ENCODE data around the gene RARRES1.

Gene RARRES1, protein sequence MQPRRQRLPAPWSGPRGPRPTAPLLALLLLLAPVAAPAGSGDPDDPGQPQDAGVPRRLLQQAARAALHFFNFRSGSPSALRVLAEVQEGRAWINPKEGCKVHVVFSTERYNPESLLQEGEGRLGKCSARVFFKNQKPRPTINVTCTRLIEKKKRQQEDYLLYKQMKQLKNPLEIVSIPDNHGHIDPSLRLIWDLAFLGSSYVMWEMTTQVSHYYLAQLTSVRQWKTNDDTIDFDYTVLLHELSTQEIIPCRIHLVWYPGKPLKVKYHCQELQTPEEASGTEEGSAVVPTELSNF

DNA sequence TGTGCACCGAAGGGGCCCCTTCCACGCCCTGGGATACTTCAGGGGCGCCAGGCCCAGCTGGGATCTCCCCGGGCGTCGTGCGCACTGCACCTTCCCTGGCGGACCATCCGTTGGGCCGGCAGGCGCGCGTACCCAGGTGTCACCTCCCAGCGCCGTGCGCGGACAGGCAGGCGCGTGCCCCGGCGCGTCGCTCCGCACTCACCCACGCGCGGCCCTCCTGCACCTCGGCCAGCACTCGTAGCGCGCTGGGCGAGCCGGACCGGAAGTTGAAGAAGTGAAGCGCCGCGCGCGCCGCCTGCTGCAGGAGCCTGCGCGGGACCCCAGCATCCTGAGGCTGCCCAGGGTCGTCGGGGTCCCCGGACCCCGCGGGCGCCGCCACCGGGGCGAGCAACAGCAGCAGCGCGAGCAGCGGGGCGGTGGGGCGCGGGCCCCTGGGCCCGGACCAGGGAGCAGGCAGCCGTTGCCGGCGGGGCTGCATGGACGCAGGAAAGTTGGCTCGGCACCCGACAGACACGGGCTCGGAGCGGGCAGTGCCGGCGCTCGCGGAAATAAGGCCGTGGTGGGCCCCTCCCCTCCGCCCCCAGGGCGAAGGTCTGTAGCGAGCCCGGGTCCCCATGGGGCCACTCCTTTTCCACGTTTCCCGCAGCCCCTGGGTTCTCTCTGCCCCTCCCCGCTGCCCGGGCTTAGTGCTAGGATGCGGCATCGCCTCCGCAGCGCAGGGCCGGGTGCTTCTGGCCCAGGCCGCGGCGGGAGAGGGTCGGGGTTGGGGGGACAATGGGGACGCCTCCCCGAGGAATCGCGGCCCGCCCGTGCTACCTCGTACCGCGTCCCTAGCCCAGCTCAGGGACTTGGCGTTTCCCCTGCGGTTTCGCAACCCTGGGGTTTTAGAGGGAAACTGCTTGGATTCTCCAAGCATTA lies at the start of gene RARRES1:
TSS of gene RARRES1 (minus strand) at position 520 of the 918 bp plus-strand sequence. CDS start at position 478, 42 bp downstream.
- DNase-seq (ENCODE audit: low spot score), result no peak

DNA sequence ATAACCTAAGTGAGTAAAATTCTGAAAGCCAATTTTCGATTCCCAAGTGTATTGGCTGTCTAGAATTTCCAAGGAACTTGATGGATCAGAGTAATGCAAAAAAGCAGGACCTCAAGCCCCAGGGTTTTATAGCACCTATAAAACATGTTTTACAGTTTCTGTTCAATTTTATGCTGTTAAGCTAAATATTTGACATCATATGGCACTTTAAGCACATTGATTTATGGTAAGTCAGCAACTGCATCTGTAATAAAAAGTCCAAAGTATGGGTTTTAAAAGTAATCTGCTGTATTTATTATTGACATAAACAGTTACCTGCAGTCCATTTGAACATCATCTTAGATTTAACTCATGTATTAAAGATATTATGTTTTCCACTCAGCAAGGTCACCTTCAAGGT lies 49.6 kb upstream of the RARRES1 start:
- DNase-seq (ENCODE audit: low spot score), result no peak

DNA sequence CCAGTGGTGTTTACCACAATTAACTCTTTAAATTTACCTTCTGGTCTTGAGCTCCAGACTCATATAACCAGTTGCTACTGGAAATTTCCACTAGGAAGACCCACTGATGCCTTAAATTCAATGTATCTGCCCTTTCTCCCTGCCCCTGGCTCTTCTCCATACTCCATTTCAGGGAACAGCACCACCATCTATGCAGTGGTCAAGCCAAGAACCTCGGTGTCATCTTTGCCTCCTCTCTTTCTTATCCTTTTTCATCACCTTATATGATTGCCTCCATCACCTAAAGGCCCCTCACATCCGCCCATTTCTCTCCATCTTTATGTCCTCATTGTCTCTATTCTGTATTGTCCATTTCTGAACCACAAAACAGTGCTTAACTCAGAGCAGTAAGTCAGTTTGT lies 48.9 kb upstream of the RARRES1 start:
- no peak for DNase-seq (ENCODE audit: low spot score)

DNA sequence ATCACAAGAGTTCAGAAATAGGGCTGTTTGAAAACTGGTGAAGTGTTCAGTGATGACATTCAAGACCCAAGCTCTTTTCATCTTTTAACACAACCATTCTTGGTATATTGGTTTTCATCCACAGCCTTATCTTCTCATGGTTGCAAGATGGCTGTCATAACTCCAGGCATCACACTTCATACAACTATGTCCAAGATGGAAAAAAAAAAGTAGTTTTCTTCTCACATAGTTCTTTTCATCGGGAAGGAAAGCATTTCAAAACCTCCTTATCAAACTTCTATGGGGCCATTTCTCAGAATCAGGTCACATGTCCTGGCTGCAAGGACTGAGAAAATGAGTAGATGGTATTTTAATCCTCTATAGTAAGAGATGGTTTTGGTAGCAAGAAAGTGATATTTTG lies 48.5 kb upstream of the RARRES1 start:
- DNase-seq (ENCODE audit: low spot score), result no peak

DNA sequence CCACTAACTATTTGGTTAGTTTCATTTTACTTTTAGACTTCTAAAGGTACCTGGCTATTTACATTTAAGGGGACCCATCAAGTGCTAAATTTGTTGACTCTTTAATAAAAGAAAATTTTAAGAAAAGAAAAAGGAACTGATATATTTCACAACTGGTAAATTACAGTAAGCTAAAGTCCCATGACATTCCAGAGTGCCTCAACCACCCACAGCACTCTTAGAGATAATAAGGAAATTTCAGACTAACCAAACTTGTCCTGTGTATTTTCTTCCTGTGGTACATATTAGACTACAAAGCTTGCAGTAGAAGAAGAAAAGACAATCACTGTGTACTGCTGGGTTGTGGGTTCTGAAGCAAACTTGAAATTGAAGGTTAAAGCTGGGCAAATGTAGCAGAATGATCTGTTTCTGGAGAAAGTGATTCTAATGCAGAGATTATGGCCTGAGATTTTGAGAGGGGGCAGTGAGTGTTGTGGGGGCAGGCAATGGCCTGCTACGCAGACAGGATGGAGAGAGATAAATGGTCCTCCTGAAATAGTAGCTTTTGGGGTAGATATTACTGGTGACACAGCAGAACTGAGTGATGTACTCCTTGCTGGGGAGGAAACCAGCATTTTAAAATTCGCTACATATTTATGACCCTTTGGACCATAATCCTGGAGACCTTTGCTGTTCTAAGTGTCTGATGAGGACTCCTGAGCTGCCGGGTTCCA lies 45.1 kb upstream of the RARRES1 start:
- no peak for DNase-seq (ENCODE audit: low spot score)

DNA sequence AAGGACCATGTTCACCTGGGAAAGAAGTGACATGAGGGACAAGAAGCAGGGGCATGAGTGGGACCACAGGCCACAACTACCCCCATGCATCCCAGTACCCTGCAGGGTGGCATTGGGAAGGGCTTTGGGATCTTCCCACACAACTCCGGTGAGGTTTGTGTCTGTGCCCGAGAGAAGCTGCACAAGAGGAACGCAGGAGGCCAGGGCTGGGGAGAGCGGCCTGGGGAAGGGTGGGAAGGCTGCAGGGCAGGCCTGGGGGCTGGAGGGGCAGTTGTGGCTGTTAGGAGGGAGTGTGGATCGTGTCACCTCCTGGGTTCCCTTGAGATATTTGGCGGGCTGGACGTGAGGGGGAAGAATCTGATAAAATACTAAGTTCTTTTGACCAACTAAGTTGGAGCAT lies 44.3 kb upstream of the RARRES1 start:
- DNase-seq (ENCODE audit: low spot score), result no peak

DNA sequence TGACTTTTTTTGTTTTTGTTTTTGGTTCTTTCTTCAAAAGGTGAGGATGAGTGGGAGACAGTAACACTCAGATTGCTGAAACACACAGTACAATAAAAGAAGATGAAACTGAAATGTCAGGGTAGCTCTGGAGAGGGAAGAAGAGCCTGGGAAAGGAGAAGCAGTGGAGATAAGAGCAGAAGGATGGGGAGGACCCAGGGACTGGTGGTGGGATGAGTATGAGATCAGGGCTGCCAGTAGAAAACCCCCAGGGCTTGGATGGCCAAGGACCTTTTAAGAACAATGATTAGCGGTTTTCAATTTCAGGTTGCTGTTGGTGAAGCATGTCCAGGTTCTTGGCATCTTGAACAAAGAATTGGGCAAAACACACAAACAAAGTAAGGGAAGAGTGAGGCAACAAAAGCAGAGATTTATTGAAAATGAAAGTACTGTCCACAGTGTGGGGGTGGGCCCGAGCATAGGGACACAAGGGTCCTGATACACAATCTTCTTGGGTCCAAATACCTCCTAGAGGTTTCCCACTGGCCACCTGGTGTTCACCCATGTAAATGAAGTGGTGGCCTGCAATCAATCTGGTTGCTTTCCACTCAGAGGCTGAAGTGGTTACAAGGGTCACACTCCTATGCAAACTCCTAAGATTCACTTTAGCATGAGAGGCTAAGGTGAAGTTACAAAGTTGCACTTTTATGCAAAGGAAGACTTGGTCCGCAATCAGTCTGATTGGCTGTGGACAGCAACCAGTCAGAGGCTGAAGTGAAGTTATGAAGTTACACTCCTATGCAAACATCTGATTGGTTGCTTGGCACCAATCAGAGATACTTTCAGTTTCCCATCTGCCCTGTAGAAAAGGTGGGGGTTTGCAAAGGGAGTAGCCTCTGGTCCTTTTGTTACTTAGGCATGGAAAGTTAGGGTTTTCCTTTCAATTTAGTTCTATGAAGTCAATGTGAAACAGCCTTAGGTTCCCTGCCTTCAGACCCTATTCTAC lies 43.5 kb upstream of the RARRES1 start:
- no peak for DNase-seq (ENCODE audit: low spot score)

DNA sequence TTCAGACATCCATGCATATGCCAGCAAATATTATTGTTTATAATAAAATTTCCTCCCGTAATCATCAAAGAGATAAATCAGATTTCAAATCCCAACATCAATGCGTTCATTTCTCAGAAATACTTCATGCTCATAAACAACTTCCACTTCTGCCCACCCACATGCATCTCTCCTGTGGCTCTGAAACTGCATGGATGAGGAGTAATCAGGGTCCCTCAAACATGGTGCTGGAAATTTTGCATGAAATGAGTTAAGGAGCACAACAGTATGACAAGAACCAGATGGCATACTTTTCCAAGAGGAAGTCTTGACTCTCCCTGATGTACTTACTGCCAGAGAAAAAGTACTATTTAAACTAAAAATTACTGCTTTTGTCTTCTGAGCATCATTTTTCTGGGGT lies 42.7 kb upstream of the RARRES1 start:
- DNase-seq (ENCODE audit: low spot score), result no peak

DNA sequence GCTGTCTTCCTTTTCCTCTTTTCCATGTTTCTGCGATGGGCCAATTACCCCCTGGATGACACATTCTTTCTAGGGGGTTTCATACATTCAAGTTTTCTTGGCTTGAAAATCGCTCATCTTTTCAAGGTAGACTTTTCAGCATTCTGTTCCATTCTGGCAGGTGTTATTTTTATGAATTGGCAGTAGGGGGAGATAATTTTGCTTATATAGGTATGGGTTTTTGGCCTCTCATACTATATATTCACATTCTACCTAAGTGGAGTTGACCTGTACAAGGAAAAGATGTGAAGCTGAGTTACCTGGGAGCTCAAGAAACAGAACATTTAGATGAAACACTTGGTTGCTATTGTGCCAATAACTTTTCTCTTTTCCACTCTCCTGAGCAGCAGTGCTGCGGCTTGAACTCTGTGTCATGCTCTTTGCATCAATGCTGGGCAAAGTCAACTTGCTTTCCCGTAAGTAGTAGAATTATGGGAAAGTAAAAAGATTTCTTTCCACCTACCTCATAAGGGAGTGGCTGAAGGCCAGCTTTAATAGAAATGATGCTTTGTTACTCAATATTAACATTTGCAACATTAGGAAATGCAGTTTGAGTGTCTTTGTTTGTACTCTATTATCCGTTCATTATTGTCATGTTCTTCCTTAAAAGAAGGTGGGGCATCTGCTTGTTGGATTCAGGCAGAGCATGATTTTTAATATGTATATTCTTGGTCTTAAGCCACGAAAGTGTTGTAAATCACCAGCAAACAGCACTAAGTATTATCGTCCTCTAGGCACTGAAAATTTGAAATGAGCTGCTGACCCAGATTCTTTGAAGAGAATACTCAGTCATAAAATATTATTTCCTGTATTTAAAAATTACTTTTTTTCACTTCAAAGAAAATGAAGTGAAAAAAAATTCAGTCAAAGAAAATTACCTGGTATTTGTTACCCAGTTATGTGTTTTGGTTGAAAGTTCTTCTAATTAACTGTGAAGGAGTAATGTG lies 41.9 kb upstream of the RARRES1 start:
- no peak for DNase-seq (ENCODE audit: low spot score)

DNA sequence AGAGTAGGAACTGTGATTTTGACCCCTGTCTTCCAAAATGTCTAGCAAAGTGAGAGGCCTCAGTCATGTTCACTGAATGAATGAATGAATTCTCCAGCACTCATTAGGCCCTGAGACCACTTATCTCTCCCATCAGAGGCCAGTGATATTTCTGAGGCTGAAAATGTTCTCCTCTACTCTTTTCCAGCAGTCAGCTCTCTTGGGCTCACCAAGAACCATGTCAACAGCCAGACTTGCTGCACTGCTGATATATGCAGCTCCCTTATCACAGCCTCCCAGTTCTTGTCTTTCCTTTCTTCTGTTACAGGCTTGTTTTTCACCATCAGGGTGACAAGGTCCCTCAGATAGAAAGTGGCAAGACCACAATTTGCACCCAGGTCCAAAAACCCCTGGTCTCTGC lies 40.9 kb upstream of the RARRES1 start:
- no peak for DNase-seq (ENCODE audit: low spot score)

DNA sequence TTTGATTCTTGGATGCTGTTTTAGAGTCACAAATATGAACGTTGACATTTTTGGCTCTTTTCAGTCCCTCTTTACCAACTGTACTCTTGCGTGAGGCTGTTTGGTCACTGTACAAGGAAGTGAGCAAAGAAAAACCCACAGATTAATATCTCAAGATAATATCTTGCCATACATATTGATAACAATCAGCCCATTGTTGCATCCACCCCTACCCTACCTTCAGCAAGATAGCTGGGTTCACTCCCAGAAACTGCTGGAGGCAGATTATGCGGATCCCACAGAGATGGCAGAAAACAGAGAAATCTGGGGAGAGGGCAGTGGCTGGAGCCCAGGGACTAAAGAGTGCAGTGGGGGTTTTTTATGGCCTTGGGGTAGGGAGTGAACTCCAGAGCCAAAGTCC lies 39.7 kb upstream of the RARRES1 start:
- DNase-seq (ENCODE audit: low spot score), result no peak

DNA sequence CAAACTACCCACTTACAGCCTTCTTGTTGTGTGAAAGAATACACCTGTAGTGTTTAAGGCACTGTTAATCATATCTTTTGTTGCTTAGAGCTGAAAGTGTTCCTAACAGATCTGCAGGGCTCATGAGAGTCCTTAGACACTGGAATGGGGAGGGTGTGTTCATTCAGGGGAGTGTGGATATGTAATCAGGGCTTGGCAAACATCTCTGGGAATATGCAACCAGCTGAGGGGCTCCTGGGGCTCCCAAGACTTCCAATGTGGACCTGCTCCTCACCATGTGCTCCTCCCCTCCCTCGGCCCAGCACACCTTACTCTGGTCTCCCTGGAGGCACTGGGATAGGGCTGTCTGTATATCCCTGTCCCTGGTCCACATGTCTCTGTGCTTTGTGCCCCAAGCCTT lies 39.3 kb upstream of the RARRES1 start:
- no peak for DNase-seq (ENCODE audit: low spot score)

DNA sequence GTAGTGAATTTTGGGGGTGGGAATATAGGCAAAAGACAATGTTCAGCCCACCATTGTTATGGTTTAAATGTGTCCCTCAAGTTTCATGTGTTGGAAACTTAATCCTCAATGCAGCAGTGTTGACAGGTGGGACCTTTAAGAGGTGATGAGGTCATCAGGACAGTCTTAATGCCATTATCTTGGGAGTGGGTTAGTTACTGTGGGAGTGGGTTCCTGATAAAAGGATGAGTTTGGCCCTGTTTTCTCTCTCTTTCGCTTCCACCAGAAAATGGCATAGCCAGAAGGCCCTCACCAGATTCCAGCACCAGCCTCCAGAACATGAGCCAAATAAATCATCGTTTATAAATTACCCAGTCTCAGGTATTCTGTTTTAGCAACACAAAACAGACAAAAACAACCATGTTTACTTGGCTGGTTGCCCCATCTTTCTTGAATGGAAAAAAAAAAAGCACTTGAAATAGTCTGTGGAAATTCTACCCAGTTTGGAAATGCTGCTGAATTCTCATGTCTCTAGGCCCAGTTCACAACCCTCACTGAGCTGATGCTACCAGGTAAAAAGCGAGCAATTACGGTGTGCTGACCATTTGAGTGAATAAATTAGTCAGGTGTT lies 38.6 kb upstream of the RARRES1 start:
- DNase-seq (ENCODE audit: low spot score), result no peak

DNA sequence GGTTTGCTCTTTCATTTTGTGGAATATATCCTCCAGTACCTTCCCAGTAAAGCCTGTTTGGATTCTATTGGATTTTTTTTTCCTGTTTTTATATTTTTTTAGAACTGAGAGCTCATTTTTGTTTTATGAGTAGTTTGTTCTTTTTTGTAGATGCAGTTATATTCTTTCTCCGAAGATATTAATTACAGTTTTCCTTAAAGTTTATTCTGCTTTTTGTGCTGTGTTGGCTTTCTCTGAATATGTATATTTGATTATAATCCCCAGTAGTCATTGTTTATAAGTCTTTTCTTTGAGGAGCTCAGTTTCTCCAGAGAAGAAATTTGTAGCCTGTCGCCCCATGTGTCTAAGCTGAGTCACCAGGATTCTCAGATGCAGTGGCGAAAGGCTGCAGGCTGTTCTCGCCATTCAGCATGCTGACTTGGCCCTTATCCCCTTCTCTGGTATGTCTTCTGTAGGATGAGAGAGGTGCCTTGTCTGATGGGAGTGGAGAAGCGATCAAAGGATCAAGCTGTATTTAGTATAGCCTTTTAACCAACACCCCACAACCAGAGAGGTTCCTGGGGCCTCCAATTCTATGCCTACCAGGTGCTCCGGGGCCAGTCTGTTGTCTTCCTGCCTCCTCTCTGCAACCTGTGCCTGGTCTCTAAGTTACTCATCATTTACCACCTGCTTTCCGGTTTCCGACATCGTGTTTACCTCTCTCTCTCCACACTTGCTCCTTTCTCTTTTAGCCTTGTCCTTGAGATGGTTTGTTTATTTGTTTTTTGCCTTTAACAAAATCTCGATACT lies 37.9 kb upstream of the RARRES1 start:
- no peak for DNase-seq (ENCODE audit: low spot score)

DNA sequence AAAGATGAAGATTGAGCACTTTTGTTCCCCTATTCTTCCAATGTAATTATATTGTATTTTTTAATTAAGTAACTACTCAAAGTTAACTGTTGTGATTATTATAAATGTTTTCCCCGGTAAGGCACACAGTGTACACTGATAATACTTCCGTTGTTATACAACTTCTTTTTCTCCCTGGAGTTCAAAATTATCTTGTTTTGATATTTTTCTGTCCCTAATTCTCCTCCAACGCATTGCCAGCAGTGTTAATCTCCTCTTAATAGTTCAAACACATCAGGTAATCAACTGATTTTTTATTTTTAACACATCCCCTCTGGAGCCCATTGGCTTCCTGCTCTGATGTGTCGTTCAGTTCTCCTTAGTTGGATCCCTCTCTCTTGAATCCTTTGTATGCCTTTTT lies 37.3 kb upstream of the RARRES1 start:
- DNase-seq (ENCODE audit: low spot score), result no peak

DNA sequence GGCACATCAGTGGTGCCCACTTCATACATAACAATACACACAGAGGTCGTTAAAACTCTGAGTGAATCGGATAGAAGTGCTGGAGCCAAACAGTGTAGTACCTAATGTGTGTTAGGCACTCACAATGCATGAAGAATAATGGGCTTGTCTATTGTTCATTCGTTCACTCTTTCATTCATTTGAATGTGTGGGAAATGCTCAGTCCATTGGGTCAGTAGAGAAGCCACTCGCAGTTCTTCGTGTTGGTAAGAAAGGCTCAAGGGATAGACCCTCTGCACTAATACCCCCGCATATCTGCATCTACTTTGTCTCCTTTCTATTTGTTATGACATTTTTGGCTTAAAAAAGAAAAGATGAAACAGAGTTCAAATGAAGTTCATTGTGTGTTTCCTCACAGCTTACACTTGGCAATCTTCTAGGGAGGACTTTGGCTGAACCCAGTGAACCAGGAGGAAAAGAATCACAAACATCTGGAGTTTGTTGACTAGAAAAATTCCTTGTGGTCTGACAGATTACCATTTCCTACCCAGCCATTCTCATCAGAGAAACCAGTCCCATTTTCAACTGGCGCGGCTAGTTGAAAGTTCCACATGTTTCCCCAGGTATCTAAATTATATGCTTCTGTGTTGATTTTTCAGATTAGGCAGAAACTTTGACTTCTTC lies 36.8 kb upstream of the RARRES1 start:
- no peak for DNase-seq (ENCODE audit: low spot score)

DNA sequence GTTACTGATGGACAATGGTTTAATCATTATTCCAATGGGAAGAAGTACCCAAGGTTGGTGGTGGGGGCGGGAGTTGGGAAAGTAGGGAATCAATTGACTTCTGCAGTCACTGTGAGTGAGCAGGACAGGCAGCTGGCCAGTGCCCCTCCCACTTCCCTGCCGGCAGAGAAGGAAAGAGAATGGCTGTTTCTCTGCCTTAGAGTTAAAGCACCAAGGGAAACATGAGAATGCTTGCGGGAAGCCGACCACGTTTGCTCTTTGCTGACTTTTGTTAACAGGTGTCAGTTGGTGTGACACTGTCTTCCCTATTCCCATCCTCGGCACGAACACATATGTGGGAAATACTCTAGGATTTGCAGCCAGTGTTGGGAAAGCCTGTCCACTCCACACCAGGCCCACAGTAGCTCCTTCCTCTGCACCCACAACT lies 36.1 kb upstream of the RARRES1 start:
- DNase-seq (ENCODE audit: low spot score), result no peak

DNA sequence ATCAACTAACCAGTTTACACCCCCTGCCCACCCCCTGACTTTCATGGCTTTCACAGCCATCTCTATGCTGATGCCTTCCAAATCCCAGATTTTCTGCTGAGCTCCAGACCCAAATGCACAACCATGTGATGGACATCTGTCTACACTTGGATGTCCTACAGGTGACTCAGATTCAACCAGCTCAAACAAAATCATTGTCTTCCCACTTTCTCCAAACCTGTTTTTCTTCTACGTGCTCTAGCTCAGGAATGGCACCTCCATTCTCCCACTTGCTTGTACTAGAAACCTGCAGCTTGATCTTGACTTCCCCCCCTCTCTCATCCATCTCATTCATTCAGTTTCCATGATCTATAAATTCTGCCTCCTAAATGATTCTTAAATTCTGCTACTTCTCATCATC lies 34.1 kb upstream of the RARRES1 start:
- DNase-seq (ENCODE audit: low spot score), result no peak

Data from putamen (tissue), 1 donor.